ENCODE data around the gene BCAN.

BCAN gene

GRCh38 chr1:156676820-156677615 is 35.1 kb downstream of the BCAN start, which contains the start of gene NES:
TSS of gene NES (minus strand) at chr1:156677407. CDS start at chr1:156677264, 143 bp downstream.
- CTCF ChIA-PET, result interaction anchor here (1.0 to 6.6 kb wide), 9 partner anchors 12 to 52 kb away, joined by 3 to 70 read pairs (median 7); partner anchors contain the start of gene CRABP2
- POLR2A ChIA-PET, result interaction anchor here (0.6 to 8.1 kb wide), 9 partner anchors 9 to 83 kb away, joined by 3 to 122 read pairs (median 7); partner anchors contain the start of genes CRABP2, HAPLN2, ISG20L2 and METTL25B
- peak; percentile 83 for DNase-seq (ENCODE audit: extremely low spot score)
- TF ChIP-seq FOXK2 (IDR thresholded peaks at IDR 0.05) (no peak), ZNF384 (IDR thresholded peaks at IDR 0.05) (no peak), SUZ12 (IDR thresholded peaks at IDR 0.05) (no peak), ARNT (IDR thresholded peaks at IDR 0.05) (no peak), NFRKB (IDR thresholded peaks at IDR 0.05) (no peak), LEF1 (IDR thresholded peaks at IDR 0.05; ENCODE audit: borderline replicate concordance) (no peak), ELF4 (IDR thresholded peaks at IDR 0.05) (no peak), CTBP1 (IDR thresholded peaks at IDR 0.05; ENCODE audit: borderline replicate concordance) (no peak), BHLHE40 (IDR thresholded peaks at IDR 0.05; ENCODE audit: borderline replicate concordance) (no peak), SP1 (IDR thresholded peaks at IDR 0.05) (no peak), PKNOX1 (IDR thresholded peaks at IDR 0.05) (no peak; the same call in 1 of the 2 replicates), TARDBP (IDR thresholded peaks at IDR 0.05) (no peak), FOXM1 (IDR thresholded peaks at IDR 0.05; ENCODE audit: borderline replicate concordance) (no peak), FOXA1 (IDR thresholded peaks at IDR 0.05) (no peak), HDGF (IDR thresholded peaks at IDR 0.05; ENCODE audit: borderline replicate concordance) (no peak), L3MBTL2 (conservative IDR thresholded peaks at IDR 0.05) (no peak)

- no peak for TF ChIP-seq TARDBP (IDR thresholded peaks at IDR 0.05)
- TF ChIP-seq L3MBTL2 (conservative IDR thresholded peaks at IDR 0.05), result no peak
- no peak for TF ChIP-seq BHLHE40 (IDR thresholded peaks at IDR 0.05; ENCODE audit: borderline replicate concordance)
- TF ChIP-seq FOXM1 (IDR thresholded peaks at IDR 0.05; ENCODE audit: borderline replicate concordance), result no peak; the same call in 1 of the 2 replicates
- TF ChIP-seq PKNOX1 (IDR thresholded peaks at IDR 0.05), result no peak
- TF ChIP-seq FOXA1 (IDR thresholded peaks at IDR 0.05), result no peak
- no peak for TF ChIP-seq LEF1 (IDR thresholded peaks at IDR 0.05; ENCODE audit: borderline replicate concordance)
- TF ChIP-seq FOXK2 (IDR thresholded peaks at IDR 0.05), result no peak
- no peak for TF ChIP-seq ELF4 (IDR thresholded peaks at IDR 0.05)
- TF ChIP-seq CTBP1 (IDR thresholded peaks at IDR 0.05; ENCODE audit: borderline replicate concordance), result no peak
- no peak for TF ChIP-seq HDGF (IDR thresholded peaks at IDR 0.05; ENCODE audit: borderline replicate concordance)
- TF ChIP-seq ARNT (IDR thresholded peaks at IDR 0.05), result no peak
- no peak for TF ChIP-seq SUZ12 (IDR thresholded peaks at IDR 0.05)
- TF ChIP-seq ZNF384 (IDR thresholded peaks at IDR 0.05), result no peak
- no peak for TF ChIP-seq NFRKB (IDR thresholded peaks at IDR 0.05)
- no peak for TF ChIP-seq SP1 (IDR thresholded peaks at IDR 0.05)
- DNase-seq (ENCODE audit: extremely low spot score), result peak; percentile 80
- POLR2A ChIA-PET, result interaction anchor here (0.6 to 8.1 kb wide), 8 partner anchors 10 to 84 kb away, joined by 3 to 122 read pairs (median 7); partner anchors contain the start of genes CRABP2, ISG20L2 and METTL25B
Measured at GRCh38 chr1:156677616-156678596, 36.0 kb downstream of the BCAN start.

DNA sequence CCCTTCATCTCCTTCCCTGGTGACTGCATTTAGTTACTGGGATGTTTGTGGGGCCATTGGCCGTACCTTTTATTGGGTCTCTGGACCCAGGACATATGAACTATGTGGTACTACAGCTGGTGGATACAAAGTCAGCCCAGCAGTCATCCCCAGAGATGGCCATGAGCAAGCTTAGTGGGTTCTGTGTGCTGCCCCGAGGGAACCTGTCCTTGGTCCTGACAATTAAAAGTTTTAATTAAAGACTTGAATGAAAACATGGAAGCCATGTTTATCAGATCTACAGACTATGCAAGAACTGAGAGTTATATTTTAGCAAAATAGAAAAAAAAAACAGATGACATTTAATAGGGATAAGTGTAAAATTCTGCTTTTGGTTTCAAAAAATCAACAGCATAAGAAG is 38.1 kb downstream of the BCAN start:
- POLR2A ChIA-PET, result interaction anchor here (1.6 to 8.1 kb wide), 3 partner anchors 20 to 55 kb away, joined by 6 to 122 read pairs (median 7); partner anchors contain the start of genes ISG20L2 and METTL25B
- no peak for TF ChIP-seq NFRKB (IDR thresholded peaks at IDR 0.05)
- TF ChIP-seq L3MBTL2 (conservative IDR thresholded peaks at IDR 0.05), result no peak
- TF ChIP-seq ELF4 (IDR thresholded peaks at IDR 0.05), result no peak
- no peak for TF ChIP-seq CTBP1 (IDR thresholded peaks at IDR 0.05; ENCODE audit: borderline replicate concordance)
- no peak for TF ChIP-seq FOXM1 (IDR thresholded peaks at IDR 0.05; ENCODE audit: borderline replicate concordance)
- no peak for TF ChIP-seq ZNF384 (IDR thresholded peaks at IDR 0.05)
- no peak for TF ChIP-seq PKNOX1 (IDR thresholded peaks at IDR 0.05)
- no peak for TF ChIP-seq TARDBP (IDR thresholded peaks at IDR 0.05)
- no peak for TF ChIP-seq FOXK2 (IDR thresholded peaks at IDR 0.05)
- no peak for TF ChIP-seq ARNT (IDR thresholded peaks at IDR 0.05)
- no peak for DNase-seq (ENCODE audit: extremely low spot score)
- CTCF ChIA-PET, result interaction anchor here (0.7 to 6.6 kb wide), 5 partner anchors 9 to 46 kb away, joined by 5 to 70 read pairs (median 9); partner anchors contain the start of gene CRABP2

More at GRCh38 chr1:156677616-156678596, 36.0 kb downstream of the BCAN start:
- CTCF ChIA-PET, result interaction anchor here (0.5 to 6.6 kb wide), 18 partner anchors 12 to 602 kb away, joined by 3 to 70 read pairs (median 6); partner anchors contain the start of genes CRABP2 and HAPLN2

GRCh38 chr1:156681196-156681960 is 39.5 kb downstream of the BCAN start:
- no peak for TF ChIP-seq CTBP1 (IDR thresholded peaks at IDR 0.05; ENCODE audit: borderline replicate concordance)
- TF ChIP-seq L3MBTL2 (conservative IDR thresholded peaks at IDR 0.05), result no peak
- TF ChIP-seq NFRKB (IDR thresholded peaks at IDR 0.05), result no peak
- no peak for TF ChIP-seq ARNT (IDR thresholded peaks at IDR 0.05)
- no peak for TF ChIP-seq FOXK2 (IDR thresholded peaks at IDR 0.05)
- no peak for TF ChIP-seq FOXA1 (IDR thresholded peaks at IDR 0.05)
- DNase-seq (ENCODE audit: extremely low spot score), result no peak
- POLR2A ChIA-PET, result interaction anchor here (1.2 to 8.1 kb wide), 4 partner anchors 22 to 57 kb away, joined by 4 to 122 read pairs (median 7); partner anchors contain the start of genes ISG20L2 and METTL25B
- CTCF ChIA-PET, result interaction anchor here (0.6 to 6.6 kb wide), 10 partner anchors 8 to 57 kb away, joined by 3 to 70 read pairs (median 4); no protein-coding TSS in a partner anchor
